Activated naive CD8-positive, alpha-beta T cell treated with anti-CD3 and anti-CD28 coated beads, Interleukin-2, amount 10 ng/mL, durations not matched to agents 7 days and 5 days (primary cell): Measurements from ENCODE around the gene PFKFB4. TPM values are rescaled to one million over a fixed set of nuclear protein-coding genes. Genes with fewer than 3 reads are reported as not detected.

Source experiments
- ATAC-seq: fragments of 150-1000 bp; cut with Tn5 transposase; one replicate; pipeline ENCODE4 v1.10.0; 2021; ENCODE audit warnings: low read depth, moderate library complexity
- POLR2A ChIA-PET: fragments of 350-600 bp; sonication (Branson Sonifier 250); formaldehyde crosslinking; loops from one replicate; lab custom pipeline; 2021; ENCODE audit warnings: antibody characterized with exemption; lab: Charles Lee
- DNase-seq: peaks from one replicate; pipeline ENCODE4 v3.0.0; 2021
- H3K27ac Mint-ChIP-seq: one replicate; pipeline ENCODE4 v1.8.0; 2022; ENCODE audit warnings: mild to moderate bottlenecking, mixed read lengths
- H3K27me3 Mint-ChIP-seq: one replicate; pipeline ENCODE4 v1.8.0; 2022; ENCODE audit warnings: mild to moderate bottlenecking, moderate library complexity, mixed read lengths
- H3K36me3 Mint-ChIP-seq: one replicate; pipeline ENCODE4 v1.8.0; 2021; ENCODE audit warnings: mild to moderate bottlenecking, mixed read lengths
- H3K4me1 Mint-ChIP-seq: one replicate; pipeline ENCODE4 v1.8.0; 2021; ENCODE audit warnings: mixed read lengths
- H3K4me3 Mint-ChIP-seq: one replicate; pipeline ENCODE4 v1.8.0; 2022; ENCODE audit warnings: mild to moderate bottlenecking, moderate library complexity, mixed read lengths
- H3K9me3 Mint-ChIP-seq: one replicate; pipeline ENCODE4 v1.8.0; 2021; ENCODE audit warnings: mixed read lengths
- microRNA-seq: library from miRNA; unstranded; fragments of <30 nt; microRNA quantifications from one replicate; pipeline ENCODE4 v1.2.0, GENCODE V29; 2022
- total RNA-seq, 2 experiments: library from RNA; stranded (reverse); gene quantifications; one replicate each; pipeline ENCODE4 v1.2.3, GENCODE V29; 2021

Gene PFKFB4
- total RNA-seq, 2 experiments from 2014 or later, result 56.8 to 60.7 TPM

- H3K4me3 Mint-ChIP-seq, result peak overlapping the region; percentile 97
- no peaks in the 10 kb centered on the region for H3K9me3 Mint-ChIP-seq
- POLR2A ChIA-PET, result interaction anchor here (0.6 to 3.1 kb wide), 7 partner anchors 28 to 553 kb away, joined by 3 to 29 read pairs (median 3); partner anchors contain the start of genes CCDC51 and TMA7
- no peaks in the 10 kb centered on the region for H3K27me3 Mint-ChIP-seq
- peaks cover 42% of the 10 kb centered on the region for H3K4me1 Mint-ChIP-seq
- ATAC-seq, result no peak
- H3K36me3 Mint-ChIP-seq, result peaks cover 32% of the 10 kb centered on the region
- peak overlapping the region; percentile 99 for H3K27ac Mint-ChIP-seq
- peak; percentile 31 for DNase-seq
Observed at GRCh38 chr3:48468329-48468731, 88.3 kb downstream of the PFKFB4 start.

Small RNAs within 50 kb of the gene (microRNA-seq; reads per million reads assigned to microRNA genes)
- gene MIR6823 (not detected), gene MIR711 (not detected)

Other genes starting within 250 kb of the PFKFB4 start
- not detected for gene SPINK8, start 223.1 kb downstream of the PFKFB4 start, total RNA-seq
- gene FBXW12, start 184.6 kb downstream of the PFKFB4 start, total RNA-seq, result not detected
- 1 to 10 TPM; 4.5 to 6.2 TPM for gene PLXNB1, start 126.7 kb downstream of the PFKFB4 start, total RNA-seq
- gene CCDC51, start 116.7 kb downstream of the PFKFB4 start, total RNA-seq, result 10 to 100 TPM; 11.5 to 12.2 TPM
- gene TMA7, start 116.5 kb downstream of the PFKFB4 start, total RNA-seq, result 100 to 1,000 TPM; 260 to 263 TPM
- 10 to 100 TPM; 17.0 to 19.9 TPM for gene ATRIP, start 110.1 kb downstream of the PFKFB4 start, total RNA-seq
- 100 to 1,000 TPM; 215 to 224 TPM for gene SHISA5, start 52.6 kb downstream of the PFKFB4 start, total RNA-seq
- not detected for gene UCN2, start 7.0 kb upstream of the PFKFB4 start, total RNA-seq
- gene COL7A1, start 38.5 kb upstream of the PFKFB4 start, total RNA-seq, result 1 to 10 TPM; 1.0 to 1.6 TPM
- gene UQCRC1, start 52.8 kb upstream of the PFKFB4 start, total RNA-seq, result 100 to 1,000 TPM; 144 to 148 TPM
- not detected for gene TMEM89, start 65.0 kb upstream of the PFKFB4 start, total RNA-seq
- gene SLC26A6, start 78.7 kb upstream of the PFKFB4 start, total RNA-seq, result 10 to 100 TPM; 54.4 to 54.7 TPM
- gene CELSR3, start 106.1 kb upstream of the PFKFB4 start, total RNA-seq, result 10 to 100 TPM; 15.6 to 16.2 TPM
- 10 to 100 TPM; 46.9 to 48.7 TPM for gene NCKIPSD, start 129.1 kb upstream of the PFKFB4 start, total RNA-seq
- gene IP6K2, start 160.4 kb upstream of the PFKFB4 start, total RNA-seq, result 10 to 100 TPM; 68.4 to 72.0 TPM